OCI-LY1 (cell line): ENCODE measurements around the gene CLSTN2.

Experiments used
- CTCF ChIP-seq: fragments of 200-600 bp; sonication (generic), shearing (Covaris generic); IDR thresholded peaks from 2 replicates; pipeline ENCODE4 v1.5.1; 2017; ENCODE audit warnings: mild to moderate bottlenecking, antibody characterized with exemption, low read length, moderate library complexity, mixed read lengths
- EZH2 ChIP-seq: fragments of 200-600 bp; sonication (generic), shearing (Covaris generic); IDR thresholded peaks from 2 replicates; pipeline ENCODE4 v1.8.0; 2017; ENCODE audit warnings: borderline replicate concordance, mixed run types, mild to moderate bottlenecking, antibody characterized with exemption, low read length, moderate library complexity, mixed read lengths

GRCh38 chr3:140406655-140407054, 471.7 kb downstream of the CLSTN2 start:
- TF ChIP-seq CTCF (no peak), EZH2 (no peak)
